ENCODE results near the gene FRMD8. TPM values are rescaled to one million over a fixed set of nuclear protein-coding genes. Genes with fewer than 3 reads are reported as not detected.

FRMD8 gene
- 37.1 and 61.4 TPM in 2 replicates for total RNA-seq

GRCh38 chr11:65386307-65387140, at the start of gene FRMD8:
FRMD8 (plus strand) TSS chr11:65386637; CDS start chr11:65387037, 400 bp downstream.

DNA sequence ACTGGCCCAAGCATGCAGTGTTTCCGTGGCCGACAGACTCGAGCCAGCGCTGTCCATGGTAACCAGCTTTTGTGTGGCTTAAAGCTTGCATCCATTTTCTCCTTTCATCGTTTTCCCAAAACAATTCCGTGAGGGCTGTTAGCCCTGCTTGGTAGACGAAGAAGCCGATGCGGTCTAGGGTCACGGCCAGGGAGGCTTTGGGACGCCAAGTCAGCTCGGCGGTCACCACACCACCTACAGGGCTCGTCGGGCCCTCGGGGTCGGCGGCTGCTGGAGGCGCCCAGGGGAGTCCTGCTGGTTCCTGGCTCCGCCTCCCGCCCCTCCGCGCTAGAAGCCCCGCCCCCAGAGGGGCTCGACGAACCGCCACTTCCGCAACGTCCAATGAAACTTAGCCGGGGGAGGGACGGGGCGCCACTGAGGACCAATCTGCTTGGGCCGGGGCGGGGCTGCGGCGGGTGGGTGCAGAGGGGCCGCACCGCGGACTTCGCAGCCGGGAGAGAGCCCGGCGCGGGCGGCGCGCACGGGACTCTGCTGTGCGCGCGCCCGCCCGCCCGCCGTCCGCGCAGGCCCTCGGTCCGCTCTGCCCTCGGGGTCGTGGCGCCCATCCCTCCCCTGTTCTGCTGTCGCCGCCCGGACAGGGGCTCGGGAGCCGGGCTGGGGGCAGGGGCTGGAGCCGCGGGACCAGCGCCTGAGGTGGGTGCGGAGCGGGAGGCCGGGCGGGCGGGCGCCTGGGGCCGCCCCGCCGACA, 32.0 kb upstream of the FRMD8 start, which contains the start of gene TIGD3:
Gene TIGD3 (plus strand): TSS at position 487 of the 748 bp plus-strand sequence. CDS start 1,058 bp downstream, outside the sequence.

DNA sequence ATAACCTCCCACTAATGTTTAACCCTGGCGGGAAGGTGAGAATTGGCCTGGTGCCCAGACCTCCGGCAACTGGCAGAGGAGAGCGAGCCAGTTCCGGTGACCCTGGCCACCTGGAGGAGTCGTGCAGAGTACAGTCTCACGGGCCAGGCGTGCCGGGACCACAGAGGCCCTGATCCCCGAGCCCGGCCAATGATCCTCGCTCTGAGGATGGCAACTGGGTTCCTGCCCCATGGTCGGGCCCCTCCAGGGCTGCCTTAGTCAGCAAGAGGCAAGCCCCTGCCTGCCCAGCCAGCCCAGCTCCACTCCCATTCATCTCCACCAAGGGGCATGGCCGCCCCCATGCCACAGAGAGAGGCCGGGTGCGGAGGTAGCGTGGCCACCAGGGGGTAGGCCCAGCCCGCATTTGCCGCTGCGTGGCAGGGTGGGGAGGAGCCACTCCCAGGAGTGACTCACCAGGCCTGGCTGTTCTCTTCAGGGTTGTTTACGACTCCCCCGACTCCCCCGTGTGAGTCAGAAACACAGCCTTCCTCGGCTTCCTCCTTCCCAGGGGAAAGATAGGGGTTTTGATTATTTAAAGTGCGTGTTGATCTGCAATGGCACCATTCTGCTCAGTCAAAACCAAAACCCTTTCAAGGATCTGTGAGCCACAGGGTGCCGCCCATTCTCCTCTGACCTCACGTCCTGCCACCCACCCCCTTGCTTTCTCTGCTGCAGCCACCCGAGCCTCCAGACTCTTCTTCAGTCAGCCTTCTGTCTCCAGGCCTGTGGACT, 4.2 kb upstream of the FRMD8 start, which contains the start of gene SLC25A45:
Gene SLC25A45 (minus strand): TSS at position 614 of the 771 bp plus-strand sequence. CDS start 695 bp downstream, outside the sequence.

GRCh38 chr11:65422633-65423515, 36.4 kb downstream of the FRMD8 start, which contains the start of gene NEAT1:
NEAT1 (plus strand) TSS chr11:65422798.

Other genes starting within 250 kb of the FRMD8 start
- not detected in 2 replicates for gene SPDYC, start 216.4 kb upstream of the FRMD8 start, total RNA-seq
- gene CAPN1, start 204.7 kb upstream of the FRMD8 start, total RNA-seq: 88.1 and 117 TPM in 2 replicates
- gene POLA2, start 124.7 kb upstream of the FRMD8 start, total RNA-seq: 5.9 and 23.0 TPM in 2 replicates
- gene CDC42EP2, start 71.8 kb upstream of the FRMD8 start, total RNA-seq: 13.3 and 17.2 TPM in 2 replicates
- gene DPF2, start 52.8 kb upstream of the FRMD8 start, total RNA-seq: 33.5 and 41.6 TPM in 2 replicates
- gene TIGD3, start 31.9 kb upstream of the FRMD8 start, total RNA-seq: 0.11 and 0.37 TPM in 2 replicates
- gene SLC25A45, start 4.0 kb upstream of the FRMD8 start, total RNA-seq: 0.75 and 1.3 TPM in 2 replicates
- 158 and 162 TPM in 2 replicates for gene NEAT1, start 36.2 kb downstream of the FRMD8 start, total RNA-seq
- gene MALAT1, start 112.4 kb downstream of the FRMD8 start, total RNA-seq: 13,505 and 18,804 TPM in 2 replicates
- gene SCYL1, start 138.4 kb downstream of the FRMD8 start, total RNA-seq: 78.7 and 105 TPM in 2 replicates
- gene LTBP3, start 171.7 kb downstream of the FRMD8 start, total RNA-seq: 34.2 and 59.6 TPM in 2 replicates
- gene ZNRD2, start 183.8 kb downstream of the FRMD8 start, total RNA-seq: 35.2 and 53.6 TPM in 2 replicates
- gene FAM89B, start 185.9 kb downstream of the FRMD8 start, total RNA-seq: 13.1 and 16.9 TPM in 2 replicates
- gene EHBP1L1, start 189.4 kb downstream of the FRMD8 start, total RNA-seq: 68.8 and 73.9 TPM in 2 replicates
- gene KCNK7, start 209.2 kb downstream of the FRMD8 start, total RNA-seq: 0.11 TPM in 1 of 2 replicates, not detected in the other
- gene MAP3K11, start 227.6 kb downstream of the FRMD8 start, total RNA-seq: 23.5 and 29.0 TPM in 2 replicates
- 16.3 and 19.0 TPM in 2 replicates for gene PCNX3, start 229.1 kb downstream of the FRMD8 start, total RNA-seq

Data from uterine smooth muscle cell (primary cell).